Activated CD4-positive, alpha-beta T cell treated with anti-CD3 and anti-CD28 coated beads for 36 hours (primary cell): ENCODE data around the gene ITPK1. TPM values are rescaled to one million over a fixed set of nuclear protein-coding genes. Genes with fewer than 3 reads are reported as not detected.

Source experiments
- ATAC-seq: fragments of 200-7000 bp; cut with Tn5 transposase; one replicate; pipeline ENCODE4 v1.10.0; 2021; ENCODE audit warnings: mild to moderate bottlenecking, moderate library complexity
- CTCF ChIA-PET: fragments of 350-600 bp; sonication (Branson Sonifier 250); formaldehyde crosslinking; loops from one replicate; lab custom pipeline; 2021; ENCODE audit warnings: antibody characterized with exemption; lab: Charles Lee
- POLR2A ChIA-PET: fragments of 350-600 bp; sonication (Branson Sonifier 250); formaldehyde crosslinking; loops from one replicate; lab custom pipeline; 2021; ENCODE audit warnings: antibody characterized with exemption, inconsistent platforms; lab: Charles Lee
- DNase-seq: peaks from one replicate; pipeline ENCODE4 v3.0.0-alpha.2; 2020
- H3K27ac Mint-ChIP-seq: one replicate; pipeline ENCODE4 v1.8.0; 2021; ENCODE audit warnings: mixed read lengths
- H3K27me3 Mint-ChIP-seq: one replicate; pipeline ENCODE4 v1.8.0; 2021; ENCODE audit warnings: mixed read lengths
- H3K36me3 Mint-ChIP-seq: one replicate; pipeline ENCODE4 v1.8.0; 2021; ENCODE audit warnings: low read depth, mixed read lengths
- H3K4me1 Mint-ChIP-seq: one replicate; pipeline ENCODE4 v1.8.0; 2021; ENCODE audit warnings: mixed read lengths
- H3K4me3 Mint-ChIP-seq: one replicate; pipeline ENCODE4 v1.8.0; 2021; ENCODE audit warnings: mild to moderate bottlenecking, moderate library complexity, mixed read lengths
- H3K9me3 Mint-ChIP-seq: one replicate; pipeline ENCODE4 v1.8.0; 2021; ENCODE audit warnings: low read depth, mixed read lengths
- intact Hi-C, 2 experiments: fragments of 100-400 bp; cut with DNase I in 1 of 2; cut with micrococcal nuclease in 1 of 2; formaldehyde crosslinking; loops; one replicate each; pipeline versions ENCODE4 v1.14.2 to v1.15.1; 2022 to 2024; cut with DNase I, micrococcal nuclease
- total RNA-seq, 2 experiments: library from RNA; stranded (reverse); gene quantifications; one replicate each; pipeline ENCODE4 v1.2.3, GENCODE V29; 2021

Gene ITPK1
- total RNA-seq, 2 experiments from 2014 or later = 31.0 to 35.5 TPM

- Mint-ChIP-seq H3K36me3 (no peaks in the 10 kb centered on the region), H3K9me3 (no peaks in the 10 kb centered on the region), H3K27ac (no peak overlapping the region), H3K27me3 (no peaks in the 10 kb centered on the region), H3K4me1 (peaks cover 5% of the 10 kb centered on the region), H3K4me3 (no peak overlapping the region)
- no peak for DNase-seq
- intact Hi-C loops = loop anchor here (5.0 to 10.0 kb wide), 2 partner anchors 595 to 667 kb away; no protein-coding TSS in a partner anchor
- ATAC-seq = no peak
- ChIA-PET CTCF (interaction anchor here (1.1 kb wide), 1 partner anchor 192 kb away, joined by 3 read pairs; no protein-coding TSS in a partner anchor), POLR2A (no interaction called here)
Measured at GRCh38 chr14:92950193-92950540, 165.6 kb downstream of the ITPK1 start.

GRCh38 chr14:92949496-92950192 lies 166.1 kb downstream of the ITPK1 start:
- peaks cover 1% of the 10 kb centered on the region for H3K36me3 Mint-ChIP-seq
- no peak for ATAC-seq
- no peaks in the 10 kb centered on the region for H3K9me3 Mint-ChIP-seq
- H3K27me3 Mint-ChIP-seq = no peaks in the 10 kb centered on the region
- peaks cover 5% of the 10 kb centered on the region for H3K4me1 Mint-ChIP-seq
- DNase-seq = no peak
- intact Hi-C loops = loop anchor here (5.0 to 10.0 kb wide), 2 partner anchors 595 to 668 kb away; no protein-coding TSS in a partner anchor
- no peak overlapping the region for H3K4me3 Mint-ChIP-seq
- ChIA-PET CTCF (interaction anchor here (0.7 to 1.1 kb wide), 2 partner anchors 164 to 192 kb away, joined by 3 read pairs; no protein-coding TSS in a partner anchor), POLR2A (no interaction called here)
- no peak overlapping the region for H3K27ac Mint-ChIP-seq

GRCh38 chr14:92948647-92949046 lies 167.1 kb downstream of the ITPK1 start:
- Mint-ChIP-seq H3K9me3 (no peaks in the 10 kb centered on the region), H3K36me3 (peaks cover 2% of the 10 kb centered on the region), H3K4me3 (no peak overlapping the region), H3K27me3 (no peaks in the 10 kb centered on the region), H3K27ac (no peak overlapping the region), H3K4me1 (peaks cover 5% of the 10 kb centered on the region)
- DNase-seq (no peak), ATAC-seq (no peak)
- intact Hi-C loops = no loop called here
- POLR2A ChIA-PET = no interaction called here
- CTCF ChIA-PET = interaction anchor here (1.6 kb wide), 1 partner anchor 20 kb away, joined by 6 read pairs; no protein-coding TSS in a partner anchor

GRCh38 chr14:92946847-92947545 lies 168.7 kb downstream of the ITPK1 start:
- ChIA-PET CTCF (interaction anchor here (1.6 kb wide), 1 partner anchor 22 kb away, joined by 6 read pairs; no protein-coding TSS in a partner anchor), POLR2A (no interaction called here)
- no peaks in the 10 kb centered on the region for H3K9me3 Mint-ChIP-seq
- DNase-seq (no peak), ATAC-seq (no peak)
- H3K27ac Mint-ChIP-seq = no peak overlapping the region
- peaks cover 3% of the 10 kb centered on the region for H3K4me1 Mint-ChIP-seq
- H3K36me3 Mint-ChIP-seq = peaks cover 2% of the 10 kb centered on the region
- no peaks in the 10 kb centered on the region for H3K27me3 Mint-ChIP-seq
- intact Hi-C loops = no loop called here
- no peak overlapping the region for H3K4me3 Mint-ChIP-seq

- Mint-ChIP-seq H3K4me1 (no peaks in the 10 kb centered on the region), H3K27ac (no peak overlapping the region), H3K4me3 (no peak overlapping the region), H3K9me3 (no peaks in the 10 kb centered on the region), H3K36me3 (peaks cover 2% of the 10 kb centered on the region), H3K27me3 (no peaks in the 10 kb centered on the region)
- ChIA-PET POLR2A (no interaction called here), CTCF (interaction anchor here (0.8 kb wide), 1 partner anchor 145 kb away, joined by 3 read pairs; no protein-coding TSS in a partner anchor)
- intact Hi-C loops = no loop called here
- no peak for ATAC-seq
- no peak for DNase-seq
Measured at GRCh38 chr14:92945959-92946846, 169.5 kb downstream of the ITPK1 start.

- DNase-seq = no peak
- Mint-ChIP-seq H3K4me1 (no peaks in the 10 kb centered on the region), H3K27me3 (no peaks in the 10 kb centered on the region), H3K9me3 (no peaks in the 10 kb centered on the region), H3K36me3 (peaks cover 2% of the 10 kb centered on the region), H3K27ac (no peak overlapping the region), H3K4me3 (no peak overlapping the region)
- ChIA-PET POLR2A (no interaction called here), CTCF (interaction anchor here (0.8 kb wide), 1 partner anchor 146 kb away, joined by 3 read pairs; no protein-coding TSS in a partner anchor)
- no peak for ATAC-seq
- intact Hi-C loops = no loop called here
Measured at GRCh38 chr14:92945544-92945943, 170.2 kb downstream of the ITPK1 start.

GRCh38 chr14:92944976-92945375 lies 170.7 kb downstream of the ITPK1 start:
- Mint-ChIP-seq H3K4me3 (no peak overlapping the region), H3K36me3 (peaks cover 2% of the 10 kb centered on the region), H3K27me3 (no peaks in the 10 kb centered on the region), H3K4me1 (no peaks in the 10 kb centered on the region), H3K27ac (no peak overlapping the region), H3K9me3 (no peaks in the 10 kb centered on the region)
- DNase-seq (no peak), ATAC-seq (no peak)
- POLR2A ChIA-PET = no interaction called here
- CTCF ChIA-PET = interaction anchor here (0.6 kb wide), 1 partner anchor 194 kb away, joined by 3 read pairs; no protein-coding TSS in a partner anchor
- intact Hi-C loops = no loop called here

GRCh38 chr14:92943855-92944570 lies 171.7 kb downstream of the ITPK1 start:
- H3K27ac Mint-ChIP-seq = no peak overlapping the region
- no peaks in the 10 kb centered on the region for H3K4me1 Mint-ChIP-seq
- POLR2A ChIA-PET = no interaction called here
- ATAC-seq = no peak
- no peak for DNase-seq
- no peaks in the 10 kb centered on the region for H3K27me3 Mint-ChIP-seq
- intact Hi-C loops = no loop called here
- peaks cover 2% of the 10 kb centered on the region for H3K36me3 Mint-ChIP-seq
- CTCF ChIA-PET = no interaction called here
- H3K9me3 Mint-ChIP-seq = no peaks in the 10 kb centered on the region
- no peak overlapping the region for H3K4me3 Mint-ChIP-seq

GRCh38 chr14:92942976-92943710 lies 172.6 kb downstream of the ITPK1 start:
- Mint-ChIP-seq H3K27me3 (no peaks in the 10 kb centered on the region), H3K4me3 (no peak overlapping the region), H3K27ac (no peak overlapping the region), H3K36me3 (peaks cover 2% of the 10 kb centered on the region), H3K4me1 (no peaks in the 10 kb centered on the region), H3K9me3 (no peaks in the 10 kb centered on the region)
- CTCF ChIA-PET = no interaction called here
- ATAC-seq (no peak), DNase-seq (no peak)
- intact Hi-C loops = no loop called here
- POLR2A ChIA-PET = no interaction called here

GRCh38 chr14:92942576-92942975 lies 173.1 kb downstream of the ITPK1 start:
- ATAC-seq (no peak), DNase-seq (no peak)
- H3K27me3 Mint-ChIP-seq = no peaks in the 10 kb centered on the region
- H3K27ac Mint-ChIP-seq = no peak overlapping the region
- ChIA-PET POLR2A (no interaction called here), CTCF (interaction anchor here (1.1 to 1.4 kb wide), 2 partner anchors 11 to 12 kb away, joined by 3 read pairs; no protein-coding TSS in a partner anchor)
- no peak overlapping the region for H3K4me3 Mint-ChIP-seq
- intact Hi-C loops = no loop called here
- H3K9me3 Mint-ChIP-seq = no peaks in the 10 kb centered on the region
- H3K36me3 Mint-ChIP-seq = peaks cover 2% of the 10 kb centered on the region
- no peaks in the 10 kb centered on the region for H3K4me1 Mint-ChIP-seq
